Lower lobe of right lung (tissue), 2 donors: ENCODE data around the gene RASSF8. TPM values are rescaled to one million over a fixed set of nuclear protein-coding genes. Genes with fewer than 3 reads are reported as not detected.

Experiments used
- ATAC-seq, 2 donors: fragments of 200-7000 bp; cut with Tn5 transposase; one replicate each; pipeline ENCODE4 v1.9.1; 2020 to 2022; ENCODE audit warnings: mild to moderate bottlenecking in 2 of 2, moderate library complexity in 2 of 2
- DNase-seq: peaks from one replicate; pipeline ENCODE4 v3.0.0-alpha.2; 2020
- H3K27ac ChIP-seq: fragments of 200-600 bp; one replicate; pipeline ENCODE4 v1.8.0; 2022
- H3K27me3 ChIP-seq: fragments of 200-600 bp; one replicate; pipeline ENCODE4 v1.8.0; 2022; ENCODE audit warnings: low read depth
- H3K36me3 ChIP-seq: fragments of 200-600 bp; one replicate; pipeline ENCODE4 v1.8.0; 2022; ENCODE audit warnings: mild to moderate bottlenecking
- H3K4me1 ChIP-seq: fragments of 200-600 bp; one replicate; pipeline ENCODE4 v1.8.0; 2022
- H3K4me3 ChIP-seq: fragments of 200-600 bp; one replicate; pipeline ENCODE4 v1.8.0; 2022; ENCODE audit warnings: mild to moderate bottlenecking
- H3K9me3 ChIP-seq: fragments of 200-600 bp; one replicate; pipeline ENCODE4 v1.8.0; 2022
- intact Hi-C: fragments of 100-400 bp; cut with DNase I; formaldehyde crosslinking; loops from one replicate; pipeline ENCODE4 v1.11.0; 2022
- total RNA-seq: library from RNA; stranded (reverse); fragmentation: NEBNext Ultra II Directional; extraction: Animal tissue kit (Norgen Biotek cat#: 25700); gene quantifications from one replicate; pipeline ENCODE4 v1.2.1, GENCODE V29; 2021
- TF ChIP-seq, protein P1 (sequence below): fragments of 200-600 bp; IDR thresholded peaks from one replicate; pipeline ENCODE4 v1.8.0; 2022; ENCODE audit warnings: antibody characterized with exemption, mild to moderate bottlenecking
- donor health status: DM: no; HTN: yes; CAD: no; lungs with severe emphysema.

RASSF8 gene
- total RNA-seq, 1 donor from 2014 or later, result 62.1 TPM

DNA sequence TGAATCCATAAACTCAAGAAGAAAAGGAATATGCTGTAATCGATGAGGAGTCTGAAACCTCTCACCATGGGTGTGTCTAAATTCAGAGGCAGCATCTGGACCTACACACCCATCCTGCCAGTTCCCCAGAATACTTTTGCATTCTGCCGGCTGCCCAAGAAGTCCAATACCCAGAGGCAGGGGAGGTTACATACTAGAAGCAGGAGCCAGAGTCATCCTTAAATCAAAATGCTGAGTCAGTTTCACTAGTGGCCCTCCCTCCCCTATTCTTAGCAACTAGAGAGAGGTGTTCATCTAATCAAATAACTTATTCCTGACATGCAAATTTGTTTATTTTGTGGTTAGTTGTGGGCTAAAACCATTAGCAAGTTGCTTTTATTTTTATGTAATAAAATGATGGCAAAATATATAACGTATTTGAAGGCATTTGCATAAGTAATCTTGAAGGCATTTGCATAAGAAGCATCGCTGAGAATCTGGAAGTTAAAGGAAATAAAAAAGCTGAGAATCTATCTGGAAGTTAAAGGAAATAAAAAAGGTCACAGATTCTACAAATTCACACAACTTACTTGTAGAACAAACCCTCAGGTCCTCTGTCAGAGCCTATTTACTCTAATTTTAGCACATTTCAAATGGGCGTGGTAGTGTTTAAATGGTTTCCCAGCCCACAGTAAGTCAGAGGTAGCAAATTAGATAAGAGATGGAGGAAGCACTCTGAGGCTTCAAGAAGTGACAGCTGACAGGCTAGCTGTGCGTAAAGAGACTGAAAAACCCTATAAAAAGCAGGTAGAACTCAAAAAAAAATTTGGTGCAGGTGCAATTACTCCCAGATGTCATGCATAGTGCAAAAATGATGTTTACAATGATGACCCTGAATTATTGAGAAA is 158.6 kb downstream of the RASSF8 start:
- DNase-seq (no peak), ATAC-seq (no peak)
- H3K36me3 ChIP-seq, result no peaks in the 10 kb centered on the region
- H3K9me3 ChIP-seq, result no peaks in the 10 kb centered on the region
- peaks cover 38% of the 10 kb centered on the region for H3K4me1 ChIP-seq
- H3K4me3 ChIP-seq, result no peak overlapping the region
- H3K27ac ChIP-seq, result no peak overlapping the region
- TF ChIP-seq, protein P1, sequence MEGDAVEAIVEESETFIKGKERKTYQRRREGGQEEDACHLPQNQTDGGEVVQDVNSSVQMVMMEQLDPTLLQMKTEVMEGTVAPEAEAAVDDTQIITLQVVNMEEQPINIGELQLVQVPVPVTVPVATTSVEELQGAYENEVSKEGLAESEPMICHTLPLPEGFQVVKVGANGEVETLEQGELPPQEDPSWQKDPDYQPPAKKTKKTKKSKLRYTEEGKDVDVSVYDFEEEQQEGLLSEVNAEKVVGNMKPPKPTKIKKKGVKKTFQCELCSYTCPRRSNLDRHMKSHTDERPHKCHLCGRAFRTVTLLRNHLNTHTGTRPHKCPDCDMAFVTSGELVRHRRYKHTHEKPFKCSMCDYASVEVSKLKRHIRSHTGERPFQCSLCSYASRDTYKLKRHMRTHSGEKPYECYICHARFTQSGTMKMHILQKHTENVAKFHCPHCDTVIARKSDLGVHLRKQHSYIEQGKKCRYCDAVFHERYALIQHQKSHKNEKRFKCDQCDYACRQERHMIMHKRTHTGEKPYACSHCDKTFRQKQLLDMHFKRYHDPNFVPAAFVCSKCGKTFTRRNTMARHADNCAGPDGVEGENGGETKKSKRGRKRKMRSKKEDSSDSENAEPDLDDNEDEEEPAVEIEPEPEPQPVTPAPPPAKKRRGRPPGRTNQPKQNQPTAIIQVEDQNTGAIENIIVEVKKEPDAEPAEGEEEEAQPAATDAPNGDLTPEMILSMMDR, result no peak
- intact Hi-C loops, result no loop called here
- H3K27me3 ChIP-seq, result peaks cover 20% of the 10 kb centered on the region

DNA sequence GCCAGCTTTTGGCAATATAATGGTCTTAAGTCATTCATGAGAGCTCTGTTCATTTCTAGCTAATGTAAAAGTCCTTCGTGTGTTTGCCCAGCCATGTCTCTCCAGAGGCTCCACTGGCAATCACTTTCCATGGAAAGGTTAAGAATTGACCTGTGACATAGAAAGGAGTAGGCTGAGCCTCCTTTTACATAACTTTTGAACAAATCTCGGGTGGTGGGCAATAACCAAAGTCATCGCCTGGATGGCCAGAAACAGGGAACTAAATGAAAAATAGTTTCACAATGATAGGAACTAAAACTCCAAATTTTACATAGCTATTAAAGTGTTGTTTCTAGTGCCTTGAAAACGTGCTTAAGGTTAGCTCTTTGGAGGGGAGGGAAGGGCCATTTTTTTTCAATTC is 159.8 kb downstream of the RASSF8 start:
- DNase-seq (no peak), ATAC-seq (no peak)
- Histone ChIP-seq H3K4me3 (no peak overlapping the region), H3K36me3 (no peaks in the 10 kb centered on the region), H3K4me1 (peaks cover 39% of the 10 kb centered on the region), H3K9me3 (no peaks in the 10 kb centered on the region), H3K27ac (no peak overlapping the region), H3K27me3 (peaks cover 24% of the 10 kb centered on the region)
- TF ChIP-seq, protein P1, result no peak
- intact Hi-C loops, result no loop called here

DNA sequence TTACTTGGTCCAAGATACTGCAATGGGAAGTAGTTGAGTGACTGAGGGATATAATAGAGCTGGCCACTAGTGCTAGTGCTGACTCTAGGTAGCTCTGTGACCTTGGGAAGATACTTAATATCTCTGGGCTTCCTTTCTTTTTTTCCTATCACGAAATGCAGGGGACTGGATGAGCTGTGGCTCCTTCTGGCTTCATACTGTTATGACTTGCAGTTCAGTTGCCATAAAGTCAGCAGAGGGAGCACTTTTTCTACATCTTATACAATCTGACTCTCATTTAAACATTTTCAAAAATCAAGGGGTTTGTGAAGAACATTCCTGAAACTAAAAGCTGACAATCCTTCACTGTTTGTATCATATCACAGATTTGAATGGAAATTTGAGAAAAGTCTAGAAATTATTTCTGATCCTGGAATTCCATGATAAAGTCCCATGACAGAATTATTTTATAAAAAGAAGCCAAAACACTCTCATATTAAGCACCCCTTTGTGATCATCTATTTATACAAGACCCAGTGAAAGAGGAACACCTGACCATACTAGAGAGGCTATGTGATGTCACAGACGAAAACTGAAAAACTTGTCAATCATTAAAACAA is 161.0 kb downstream of the RASSF8 start:
- H3K36me3 ChIP-seq, result no peaks in the 10 kb centered on the region
- intact Hi-C loops, result no loop called here
- no peaks in the 10 kb centered on the region for H3K9me3 ChIP-seq
- H3K27me3 ChIP-seq, result peaks cover 35% of the 10 kb centered on the region
- peaks cover 41% of the 10 kb centered on the region for H3K4me1 ChIP-seq
- TF ChIP-seq, protein P1, result peak; percentile 54
- ATAC-seq, result no peak
- H3K4me3 ChIP-seq, result no peak overlapping the region
- peak overlapping the region; percentile 9 for H3K27ac ChIP-seq
- DNase-seq, result no peak

DNA sequence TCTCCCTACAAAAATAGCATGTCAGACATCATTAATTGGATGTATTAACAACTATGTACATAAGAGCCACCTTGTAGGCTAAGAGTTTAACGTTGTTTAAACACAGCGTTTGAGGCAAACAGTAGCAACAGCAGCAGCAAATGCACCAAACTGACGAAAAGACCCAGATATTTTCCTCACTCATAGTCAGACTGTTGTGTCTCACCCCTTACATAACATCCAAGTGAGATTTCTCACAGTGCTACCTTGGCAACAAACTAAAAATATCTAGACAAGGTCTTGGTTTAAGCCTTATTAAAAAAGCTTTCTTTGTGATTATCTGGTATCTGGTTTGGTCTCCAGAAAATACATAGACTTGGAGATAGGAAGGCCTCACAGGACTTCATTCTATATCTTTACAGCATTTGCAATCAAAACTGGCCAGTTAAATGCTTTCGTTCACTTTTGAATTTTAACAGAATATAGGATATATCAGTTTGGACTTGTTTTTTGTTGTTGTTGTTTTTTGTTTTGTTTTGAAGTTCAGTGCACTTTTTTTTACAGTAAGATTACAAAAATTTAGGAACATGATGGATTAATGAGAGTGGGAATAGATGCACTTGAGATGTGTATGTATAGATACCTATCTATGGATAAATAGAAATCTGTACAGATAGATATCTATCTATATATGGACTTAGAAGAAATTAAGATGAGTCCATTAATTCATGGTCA is 162.2 kb downstream of the RASSF8 start:
- TF ChIP-seq, protein P1, result no peak
- Histone ChIP-seq H3K4me1 (peaks cover 47% of the 10 kb centered on the region), H3K27me3 (peaks cover 44% of the 10 kb centered on the region), H3K9me3 (no peaks in the 10 kb centered on the region), H3K4me3 (no peak overlapping the region), H3K27ac (peak overlapping the region; percentile 25), H3K36me3 (no peaks in the 10 kb centered on the region)
- ATAC-seq, result no peak
- no peak for DNase-seq
- intact Hi-C loops, result no loop called here

DNA sequence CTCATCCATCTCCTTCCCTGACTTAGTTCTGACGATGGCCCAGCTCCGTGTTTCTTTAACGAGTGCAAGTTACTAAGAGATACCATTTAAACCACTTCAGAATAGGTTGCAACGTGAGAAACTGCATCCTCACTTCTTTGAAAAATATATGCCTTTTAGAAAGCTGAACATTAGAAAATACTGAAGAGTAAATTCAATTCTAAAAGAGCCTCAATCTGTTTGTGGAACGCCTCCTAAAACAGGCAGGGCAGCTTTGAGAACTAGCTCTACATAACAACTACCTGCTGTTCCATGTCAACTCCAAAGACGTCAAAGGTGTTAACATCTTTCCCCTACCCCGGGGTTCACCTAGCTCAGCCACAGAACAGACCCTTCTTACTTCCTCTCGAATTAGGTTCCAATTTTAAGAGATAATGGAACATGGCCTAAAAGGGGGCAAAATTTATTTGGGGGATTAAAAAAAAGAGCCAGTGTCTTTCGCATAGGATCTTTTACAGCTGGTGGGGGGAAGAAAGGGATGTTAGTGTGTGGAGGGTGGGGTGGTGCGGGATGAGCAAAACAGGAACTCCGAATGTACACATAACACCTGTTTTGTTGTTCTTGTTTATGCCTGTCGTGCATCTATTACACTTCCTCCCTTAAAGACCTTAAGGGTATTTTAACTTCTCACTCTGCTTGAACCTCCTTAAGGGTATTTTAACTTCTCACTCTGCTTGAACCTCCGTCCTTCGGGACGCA is 163.0 kb downstream of the RASSF8 start:
- Histone ChIP-seq H3K4me1 (peaks cover 54% of the 10 kb centered on the region), H3K4me3 (peak overlapping the region; percentile 62), H3K27me3 (peaks cover 49% of the 10 kb centered on the region), H3K36me3 (no peaks in the 10 kb centered on the region), H3K27ac (peak overlapping the region; percentile 79), H3K9me3 (no peaks in the 10 kb centered on the region)
- ATAC-seq (no peak), DNase-seq (no peak)
- TF ChIP-seq, protein P1, result no peak
- intact Hi-C loops, result no loop called here
